LoVo (cell line): ENCODE data around the gene NRXN3.
"Not testable (repeated sequence)": the region's sequence is repeated elsewhere in the genome, so short reads cannot be mapped to it uniquely, and the experiment has no call there.

Experiments used
- DNase-seq: peaks from one replicate; pipeline ENCODE4 v3.0.0-alpha.2; 2016; ENCODE audit warnings: low spot score

The NRXN3 gene

GRCh38 chr14:78403278-78403815 is 233.2 kb downstream of the NRXN3 start:
- no peak for DNase-seq

- no peak for DNase-seq
Observed at GRCh38 chr14:78405079-78405856, 235.1 kb downstream of the NRXN3 start.

GRCh38 chr14:78412475-78412874 is 242.3 kb downstream of the NRXN3 start:
- DNase-seq: no peak

- DNase-seq: no peak
Observed at GRCh38 chr14:78414172-78414571, 244.0 kb downstream of the NRXN3 start.

- DNase-seq: no peak
Observed at GRCh38 chr14:78417532-78417931, 247.4 kb downstream of the NRXN3 start.

GRCh38 chr14:78424311-78424710 is 254.1 kb downstream of the NRXN3 start:
- DNase-seq: no peak

- no peak for DNase-seq
Observed at GRCh38 chr14:78425330-78425729, 255.2 kb downstream of the NRXN3 start.

- DNase-seq: no peak
Observed at GRCh38 chr14:78425782-78426181, 255.6 kb downstream of the NRXN3 start.

GRCh38 chr14:78432046-78432445 is 261.9 kb downstream of the NRXN3 start:
- DNase-seq: no peak

GRCh38 chr14:78437448-78437847 is 267.3 kb downstream of the NRXN3 start:
- DNase-seq: not testable (repeated sequence)

GRCh38 chr14:78440356-78440894 is 270.3 kb downstream of the NRXN3 start:
- no peak for DNase-seq

GRCh38 chr14:78443834-78444233 is 273.7 kb downstream of the NRXN3 start:
- no peak for DNase-seq

- DNase-seq: no peak
Observed at GRCh38 chr14:78445275-78445674, 275.1 kb downstream of the NRXN3 start.

- no peak for DNase-seq
Observed at GRCh38 chr14:78446807-78447206, 276.6 kb downstream of the NRXN3 start.

GRCh38 chr14:78448164-78449094 is 278.3 kb downstream of the NRXN3 start:
- peak; percentile 23 for DNase-seq

GRCh38 chr14:78450669-78451318 is 280.6 kb downstream of the NRXN3 start:
- DNase-seq: no peak

GRCh38 chr14:78451319-78451695 is 281.1 kb downstream of the NRXN3 start:
- DNase-seq: no peak

- DNase-seq: no peak
Observed at GRCh38 chr14:78455896-78456435, 285.8 kb downstream of the NRXN3 start.

GRCh38 chr14:78469947-78470346 is 299.8 kb downstream of the NRXN3 start:
- DNase-seq: no peak

- no peak for DNase-seq
Observed at GRCh38 chr14:78479127-78479780, 309.1 kb downstream of the NRXN3 start.

GRCh38 chr14:78484028-78484427 is 313.9 kb downstream of the NRXN3 start:
- no peak for DNase-seq
